Neural cell (in vitro differentiated cells): ENCODE results near the gene TBC1D16. TPM values are rescaled to one million over a fixed set of nuclear protein-coding genes. Genes with fewer than 3 reads are reported as not detected.

Source experiments
- H2AFZ ChIP-seq: fragments of 200-600, 300-800 bp; sonication (generic), shearing (Covaris generic); 2 replicates; pipeline ENCODE4 v1.6.0; 2014; ENCODE audit warnings: low read depth, mild to moderate bottlenecking, antibody characterized with exemption, low read length, moderate library complexity
- H3F3A ChIP-seq: fragments of 200-600 bp; shearing (Covaris generic); 2 replicates; pipeline ENCODE4 v1.6.1; 2016; ENCODE audit warnings: mild to moderate bottlenecking, moderate library complexity, mixed read lengths, antibody characterized with exemption, low read length; ENCODE audit not compliant: insufficient read depth, poor library complexity, severe bottlenecking
- H3K27ac ChIP-seq: fragments of 200-600, 300-800 bp; sonication (generic), shearing (Covaris generic); 2 replicates; pipeline ENCODE4 v1.5.1; 2014; ENCODE audit warnings: mild to moderate bottlenecking, low read length, moderate library complexity
- H3K27me3 ChIP-seq: fragments of 300-800, 200-600 bp; sonication (generic), shearing (Covaris generic); 2 replicates; pipeline ENCODE4 v1.6.0; 2014; ENCODE audit warnings: mild to moderate bottlenecking, low read depth, low read length, moderate library complexity; ENCODE audit not compliant: insufficient read depth
- H3K36me3 ChIP-seq: fragments of 300-800, 200-600 bp; sonication (generic), shearing (Covaris generic); 2 replicates; pipeline ENCODE4 v1.5.1; 2014; ENCODE audit warnings: mild to moderate bottlenecking, antibody characterized with exemption, low read length, moderate library complexity; ENCODE audit not compliant: insufficient read depth
- H3K4me2 ChIP-seq: fragments of 300-800, 200-600 bp; sonication (generic), shearing (Covaris generic); 2 replicates; pipeline ENCODE4 v1.6.0; 2014; ENCODE audit warnings: mild to moderate bottlenecking, low read length
- H3K4me3 ChIP-seq: fragments of 300-800, 200-600 bp; sonication (generic), shearing (Covaris generic); 2 replicates; pipeline ENCODE4 v1.5.1; 2014; ENCODE audit warnings: mild to moderate bottlenecking, low read length, moderate library complexity
- H3K79me2 ChIP-seq: fragments of 200-600 bp; shearing (Covaris generic); replicated peaks from 2 replicates; pipeline ENCODE4 v1.6.0; 2014; ENCODE audit warnings: mild to moderate bottlenecking, low read length, moderate library complexity; ENCODE audit not compliant: insufficient read depth
- H3K9ac ChIP-seq: fragments of 300-800, 200-600 bp; sonication (generic), shearing (Covaris generic); 2 replicates; pipeline ENCODE4 v1.6.1; 2016; ENCODE audit warnings: mild to moderate bottlenecking, low read length, mixed read lengths
- H3K9me2 ChIP-seq: fragments of 200-600 bp; shearing (Covaris generic); 2 replicates; pipeline ENCODE4 v1.6.1; 2016; ENCODE audit warnings: mild to moderate bottlenecking, low read length, mixed read lengths; ENCODE audit not compliant: insufficient read depth
- H3K9me3 ChIP-seq: fragments of 200-600, 300-800 bp; sonication (generic), shearing (Covaris generic); 2 replicates; pipeline ENCODE4 v1.6.1; 2016; ENCODE audit warnings: mild to moderate bottlenecking, mixed run types, low read length, moderate library complexity, mixed read lengths
- H4K20me1 ChIP-seq: fragments of 200-600 bp; shearing (Covaris generic); 2 replicates; pipeline ENCODE4 v1.6.1; 2016; ENCODE audit warnings: mild to moderate bottlenecking, mixed run types; ENCODE audit not compliant: insufficient read depth
- EP300 ChIP-seq: fragments of 450-650 bp; conservative IDR thresholded peaks from 2 replicates; pipeline ENCODE4 v1.6.1; 2014; ENCODE audit warnings: antibody characterized with exemption, mild to moderate bottlenecking, moderate library complexity; ENCODE audit not compliant: poor library complexity, severe bottlenecking
- EZH2 ChIP-seq: fragments of 200-600, 300-800 bp; shearing (Covaris generic), sonication (generic); IDR thresholded peaks from 2 replicates; pipeline ENCODE4 v1.6.1; 2014; ENCODE audit warnings: antibody characterized with exemption, low read length, borderline replicate concordance, mild to moderate bottlenecking; ENCODE audit not compliant: insufficient read depth, poor library complexity, severe bottlenecking
- MXI1 ChIP-seq: fragments of 450-650 bp; conservative IDR thresholded peaks from 2 replicates; pipeline ENCODE4 v1.6.1; 2014; ENCODE audit warnings: antibody characterized with exemption, mild to moderate bottlenecking; ENCODE audit not compliant: poor library complexity, severe bottlenecking
- POLR2AphosphoS5 ChIP-seq: IDR thresholded peaks from 2 replicates; pipeline ENCODE4 v1.6.1; 2012
- RAD21 ChIP-seq: fragments of 450-650 bp; conservative IDR thresholded peaks from 2 replicates; pipeline ENCODE4 v1.6.1; 2014; ENCODE audit warnings: antibody characterized with exemption, mild to moderate bottlenecking, moderate library complexity
- REST ChIP-seq: IDR thresholded peaks from 2 replicates; pipeline ENCODE4 v1.6.1; 2012; ENCODE audit warnings: borderline replicate concordance
- SMC3 ChIP-seq: fragments of 450-650 bp; conservative IDR thresholded peaks from 2 replicates; pipeline ENCODE4 v1.6.1; 2014; ENCODE audit warnings: antibody characterized with exemption, mild to moderate bottlenecking, moderate library complexity; ENCODE audit not compliant: poor library complexity
- TAF1 ChIP-seq: IDR thresholded peaks from 2 replicates; pipeline ENCODE4 v1.6.1; 2012; ENCODE audit warnings: low read depth
- polyA minus RNA-seq: library from RNA; depleted of rRNA, polyadenylated mRNA; stranded (reverse); fragments of >200 nt; gene quantifications from 2 replicates; pipeline ENCODE4 v1.2.3, GENCODE V29; 2014
- polyA plus RNA-seq: library from polyadenylated mRNA; depleted of rRNA; stranded (reverse); fragments of >200 nt; gene quantifications from 2 replicates; pipeline ENCODE4 v1.2.3, GENCODE V29; 2014
- TF ChIP-seq, protein P1 (sequence below): fragments of 450-650 bp; IDR thresholded peaks from 2 replicates; pipeline ENCODE4 v1.5.1; 2014; ENCODE audit warnings: antibody characterized with exemption, mild to moderate bottlenecking, moderate library complexity; ENCODE audit not compliant: poor library complexity, severe bottlenecking

The TBC1D16 gene
- polyA plus RNA-seq (19.8 and 29.5 TPM in 2 replicates), polyA minus RNA-seq (86.2 and 88.0 TPM in 2 replicates)

GRCh38 chr17:80035687-80035936 lies at the start of gene TBC1D16:
Gene TBC1D16 (minus strand): TSS chr17:80035872. CDS start chr17:80013547, 22,325 bp downstream.
- Histone ChIP-seq H3F3A (no peaks in the 10 kb centered on the region), H3K36me3 (no peaks in the 10 kb centered on the region), H2AFZ (peak within 1 kb of the TSS; percentile 73), H3K27ac (peak within 1 kb of the TSS; percentile 99), H3K9ac (peak within 1 kb of the TSS; percentile 99), H3K9me3 (no peaks in the 10 kb centered on the region), H3K4me2 (peak within 1 kb of the TSS; percentile 89), H3K4me3 (peak within 1 kb of the TSS; percentile 94), H3K9me2 (no peaks in the 10 kb centered on the region), H4K20me1 (no peaks in the 10 kb centered on the region), H3K79me2 (peaks cover 50% of the 10 kb centered on the region), H3K27me3 (no peaks in the 10 kb centered on the region)
- TF ChIP-seq TAF1 (no peak), MXI1 (no peak), EP300 (no peak), EZH2 (no peak), SMC3 (no peak), REST (no peak), RAD21 (no peak), POLR2AphosphoS5 (no peak)
- TF ChIP-seq, protein P1, sequence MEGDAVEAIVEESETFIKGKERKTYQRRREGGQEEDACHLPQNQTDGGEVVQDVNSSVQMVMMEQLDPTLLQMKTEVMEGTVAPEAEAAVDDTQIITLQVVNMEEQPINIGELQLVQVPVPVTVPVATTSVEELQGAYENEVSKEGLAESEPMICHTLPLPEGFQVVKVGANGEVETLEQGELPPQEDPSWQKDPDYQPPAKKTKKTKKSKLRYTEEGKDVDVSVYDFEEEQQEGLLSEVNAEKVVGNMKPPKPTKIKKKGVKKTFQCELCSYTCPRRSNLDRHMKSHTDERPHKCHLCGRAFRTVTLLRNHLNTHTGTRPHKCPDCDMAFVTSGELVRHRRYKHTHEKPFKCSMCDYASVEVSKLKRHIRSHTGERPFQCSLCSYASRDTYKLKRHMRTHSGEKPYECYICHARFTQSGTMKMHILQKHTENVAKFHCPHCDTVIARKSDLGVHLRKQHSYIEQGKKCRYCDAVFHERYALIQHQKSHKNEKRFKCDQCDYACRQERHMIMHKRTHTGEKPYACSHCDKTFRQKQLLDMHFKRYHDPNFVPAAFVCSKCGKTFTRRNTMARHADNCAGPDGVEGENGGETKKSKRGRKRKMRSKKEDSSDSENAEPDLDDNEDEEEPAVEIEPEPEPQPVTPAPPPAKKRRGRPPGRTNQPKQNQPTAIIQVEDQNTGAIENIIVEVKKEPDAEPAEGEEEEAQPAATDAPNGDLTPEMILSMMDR = no peak

- H3K27ac ChIP-seq = no peak overlapping the region
- no peaks in the 10 kb centered on the region for H3F3A ChIP-seq
- no peaks in the 10 kb centered on the region for H3K9me2 ChIP-seq
- H2AFZ ChIP-seq = no peak overlapping the region
- H3K4me3 ChIP-seq = no peak overlapping the region
- H4K20me1 ChIP-seq = no peaks in the 10 kb centered on the region
- no peaks in the 10 kb centered on the region for H3K9me3 ChIP-seq
- no peak overlapping the region for H3K4me2 ChIP-seq
- H3K9ac ChIP-seq = no peak overlapping the region
- TF ChIP-seq SMC3 (no peak), MXI1 (no peak), RAD21 (no peak), TAF1 (no peak), EP300 (no peak), POLR2AphosphoS5 (no peak), EZH2 (no peak), REST (no peak)
- TF ChIP-seq, protein P1 = no peak
- H3K27me3 ChIP-seq = no peaks in the 10 kb centered on the region
- H3K36me3 ChIP-seq = no peaks in the 10 kb centered on the region
- no peaks in the 10 kb centered on the region for H3K79me2 ChIP-seq
Observed at GRCh38 chr17:80084773-80085172, 49.1 kb upstream of the TBC1D16 start.
